ENCODE data around the gene AMBP.
A peak's percentile ranks its signal among the peaks of the same experiment; 100 is the strongest.
"Not testable (repeated sequence)": the region's sequence is repeated elsewhere in the genome, so short reads cannot be mapped to it uniquely, and the experiment has no call there.

AMBP gene

DNA sequence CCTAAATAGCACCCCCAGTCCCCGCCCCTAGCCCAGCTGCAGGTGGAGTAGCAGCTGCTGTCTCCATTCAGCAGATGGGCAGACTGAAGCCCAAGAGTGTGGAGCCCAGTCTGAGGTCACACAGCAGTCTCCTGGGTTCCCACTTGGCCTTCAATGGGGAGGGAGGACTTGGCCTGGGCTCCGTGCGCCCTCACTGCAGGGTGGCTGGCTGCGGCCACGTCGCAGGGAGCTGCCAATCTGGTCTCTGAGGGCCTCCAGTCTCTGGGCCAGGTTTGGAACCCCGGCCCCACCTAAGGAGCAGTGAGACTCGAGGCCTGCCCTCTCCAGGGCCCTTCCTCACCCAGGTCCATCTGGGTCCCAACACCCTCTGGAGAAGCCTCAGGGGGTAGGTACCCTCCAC lies 13.6 kb upstream of the AMBP start:
- DNase-seq: no peak

DNA sequence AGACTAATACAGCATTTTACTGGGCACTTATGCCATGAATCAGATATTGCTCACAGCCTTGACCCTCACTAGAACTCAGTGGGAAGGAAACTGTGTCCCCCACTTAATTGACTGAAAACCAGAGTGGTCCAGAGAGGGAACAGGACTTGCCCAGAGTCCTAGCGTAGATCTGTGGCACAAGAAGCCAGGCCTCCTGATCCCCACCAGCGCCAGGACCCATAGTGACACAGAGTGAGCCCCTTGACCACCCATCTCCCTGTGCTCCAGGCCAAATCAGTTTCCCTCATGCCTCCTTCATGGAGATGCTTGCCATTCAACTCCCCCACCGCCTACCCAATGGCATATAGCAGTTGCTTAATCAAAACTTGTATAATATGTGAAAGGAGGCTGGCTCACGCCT lies 12.7 kb upstream of the AMBP start:
- no peak for DNase-seq

DNA sequence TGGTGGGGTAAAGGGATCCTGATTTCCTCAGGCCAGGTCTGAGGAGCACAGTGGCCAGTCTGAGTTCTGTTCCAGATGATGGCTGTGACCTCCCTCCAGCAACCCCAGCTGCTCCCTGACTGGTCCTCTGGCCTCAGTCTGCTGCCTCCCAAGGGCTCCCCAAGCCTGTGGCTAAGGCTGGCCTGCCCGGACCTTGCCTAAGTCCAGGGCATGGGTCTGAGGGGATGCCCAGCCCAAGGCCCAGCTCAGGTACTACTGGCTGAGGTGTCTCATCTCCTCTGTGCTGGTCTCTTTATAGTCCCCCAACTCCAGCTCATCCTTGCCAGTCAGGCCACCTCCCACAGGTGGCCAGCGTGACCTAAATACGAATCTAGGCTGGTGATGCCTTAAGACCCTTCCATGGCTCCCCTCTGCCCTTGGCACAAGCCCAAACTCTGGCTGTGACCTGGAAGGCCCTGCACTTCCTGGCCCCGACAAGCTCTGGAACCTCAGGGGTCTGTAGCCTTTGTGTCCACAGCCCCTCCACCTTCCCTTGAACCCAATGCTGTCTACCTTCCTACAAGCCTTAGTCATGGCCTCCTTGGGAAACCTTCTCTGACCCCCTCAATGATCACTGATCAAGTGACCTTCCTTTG lies 11.2 kb upstream of the AMBP start:
- no peak for DNase-seq

DNA sequence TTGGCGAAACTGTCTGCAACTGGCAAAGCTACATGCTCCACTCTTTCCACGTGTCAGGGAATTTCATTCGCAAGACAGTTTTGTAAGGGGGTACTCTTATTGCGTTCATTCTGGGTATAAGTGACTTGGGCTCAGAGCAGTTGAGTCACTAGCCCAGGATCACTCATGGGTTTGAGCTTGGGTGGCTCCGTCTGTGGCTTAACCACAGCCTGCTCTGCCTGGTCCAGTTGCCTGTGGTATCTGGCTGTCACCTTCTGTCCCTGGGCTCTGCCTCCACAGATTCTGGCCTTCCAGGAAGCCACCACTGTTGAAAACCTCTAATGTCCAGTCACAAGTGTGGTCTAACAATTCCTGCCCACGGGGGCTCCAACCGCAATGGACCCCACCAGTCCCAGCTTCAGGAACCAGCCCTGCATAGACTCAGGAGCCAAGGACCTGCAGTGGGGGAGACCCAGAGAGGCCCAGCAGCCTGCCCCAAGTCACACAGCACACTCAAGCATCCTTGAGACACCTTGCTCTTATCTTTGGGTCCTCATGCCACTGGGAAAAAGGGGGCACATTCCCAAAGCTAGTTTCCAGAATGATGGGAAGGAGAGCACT lies 10.6 kb upstream of the AMBP start:
- no peak for DNase-seq

DNA sequence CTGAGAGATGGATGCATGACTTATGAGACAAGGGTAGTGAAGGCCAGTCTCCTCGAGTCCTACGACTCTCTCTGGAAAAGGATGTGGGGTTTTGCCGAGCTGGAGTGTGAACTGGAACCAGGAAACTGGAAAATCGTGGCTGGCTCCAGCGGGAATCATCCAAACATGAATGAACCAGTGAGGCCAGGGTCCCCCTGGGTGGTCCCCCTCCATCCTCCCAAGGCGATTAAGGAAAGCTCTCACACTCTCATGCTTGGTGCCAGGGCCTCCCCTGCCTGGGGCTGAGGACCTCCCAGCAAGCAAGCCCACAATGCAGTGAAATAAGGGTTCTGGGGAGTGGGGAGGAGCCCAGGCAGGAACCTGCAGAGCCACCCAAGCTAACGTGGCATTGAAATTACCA lies 9.6 kb upstream of the AMBP start:
- DNase-seq: no peak

DNA sequence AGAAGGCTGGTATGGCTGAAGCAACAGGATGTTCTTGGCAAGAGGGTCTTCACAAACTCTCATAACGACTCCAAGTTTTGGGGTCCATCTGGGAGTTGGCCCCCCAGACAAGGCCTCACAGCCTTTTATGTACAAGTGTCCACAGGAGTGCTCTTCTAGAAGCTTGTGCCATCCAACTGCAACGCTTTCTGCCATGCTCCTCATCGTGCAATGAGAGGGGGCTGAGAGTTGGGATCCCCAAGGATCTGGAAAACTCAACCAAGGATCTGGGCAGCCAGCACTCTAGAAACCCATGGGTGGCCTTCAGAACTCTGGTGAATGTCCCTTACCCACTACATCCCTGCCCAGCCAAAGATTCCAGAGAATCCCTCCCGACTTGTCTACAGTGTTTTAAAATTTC lies 8.5 kb upstream of the AMBP start:
- DNase-seq: no peak

DNA sequence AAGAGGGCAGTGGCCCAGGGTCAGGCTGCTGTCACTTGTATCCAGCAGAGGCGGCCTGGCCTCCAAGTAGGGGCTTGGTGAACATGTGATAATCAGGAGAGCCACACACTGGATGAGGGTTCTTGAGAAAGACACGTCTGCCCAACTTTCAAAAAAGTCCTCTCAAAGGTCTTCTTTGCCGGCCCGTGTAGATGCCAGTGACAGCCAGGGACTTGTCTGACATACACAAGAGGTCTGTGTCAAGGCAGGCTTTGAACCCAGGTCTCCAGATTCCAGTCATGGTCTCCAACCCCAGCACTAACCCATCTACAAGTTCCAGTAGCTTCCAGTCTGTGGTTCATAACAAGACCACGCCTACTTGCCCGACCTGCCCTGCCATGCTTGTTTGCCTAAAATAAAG lies 7.9 kb upstream of the AMBP start:
- DNase-seq: no peak

DNA sequence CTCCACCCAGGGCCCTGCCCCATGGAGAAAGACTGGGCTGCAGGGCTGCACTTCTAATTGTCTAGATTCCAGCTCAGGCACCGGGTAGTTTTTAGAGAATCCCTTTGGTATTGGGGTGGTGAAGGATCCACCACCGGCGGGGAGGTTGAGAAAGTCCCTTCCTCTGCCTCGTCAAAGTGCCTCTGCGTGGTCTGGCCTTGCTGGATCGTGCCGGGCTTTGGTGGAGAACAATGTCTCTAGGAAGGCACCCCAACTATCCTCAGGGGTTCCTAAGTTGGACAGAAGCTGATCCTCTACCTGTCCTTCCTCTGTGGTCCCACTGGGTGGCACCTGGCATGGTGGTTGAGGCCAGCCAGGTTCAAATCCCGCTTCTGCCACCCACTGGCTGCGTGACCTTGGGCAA lies 7.3 kb upstream of the AMBP start:
- no peak for DNase-seq

DNA sequence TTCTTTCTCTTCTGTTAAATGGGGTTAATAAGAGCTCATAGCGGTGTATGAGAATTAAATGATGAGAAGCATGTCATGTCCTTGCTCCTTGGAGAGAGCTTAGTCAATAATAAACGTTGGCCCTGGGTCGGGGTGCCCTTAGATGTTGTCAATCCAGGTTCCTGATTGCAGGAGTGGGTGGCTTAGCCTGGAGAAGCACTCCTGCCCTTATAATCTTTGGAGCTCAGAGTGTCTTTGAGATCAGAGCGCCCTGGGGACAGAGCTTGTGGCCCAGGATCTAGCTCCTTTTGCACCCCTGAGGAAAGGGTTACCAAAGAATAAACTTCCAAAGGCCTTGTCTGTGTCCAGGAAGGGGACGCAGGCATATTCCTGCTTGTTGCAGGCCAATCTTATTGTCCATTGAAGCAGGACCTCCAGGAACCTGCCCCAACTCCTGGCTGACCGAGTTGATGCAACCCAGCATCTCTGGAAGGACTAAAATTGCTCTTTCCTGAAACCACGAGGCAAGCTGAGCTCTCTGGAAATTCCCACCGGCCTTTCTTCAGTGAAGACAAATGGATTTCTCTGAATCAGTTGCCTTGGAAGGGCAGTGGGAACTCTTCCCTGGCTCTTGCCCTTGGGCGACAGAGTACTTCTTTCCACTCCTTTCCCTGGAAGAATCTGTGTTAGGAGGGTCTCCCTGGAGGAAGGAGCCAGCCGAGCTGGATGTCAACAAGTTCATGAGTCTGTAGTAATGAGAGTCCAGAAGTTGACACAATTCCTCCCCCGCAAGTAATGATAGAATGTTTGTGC lies 6.4 kb upstream of the AMBP start:
- DNase-seq: no peak

DNA sequence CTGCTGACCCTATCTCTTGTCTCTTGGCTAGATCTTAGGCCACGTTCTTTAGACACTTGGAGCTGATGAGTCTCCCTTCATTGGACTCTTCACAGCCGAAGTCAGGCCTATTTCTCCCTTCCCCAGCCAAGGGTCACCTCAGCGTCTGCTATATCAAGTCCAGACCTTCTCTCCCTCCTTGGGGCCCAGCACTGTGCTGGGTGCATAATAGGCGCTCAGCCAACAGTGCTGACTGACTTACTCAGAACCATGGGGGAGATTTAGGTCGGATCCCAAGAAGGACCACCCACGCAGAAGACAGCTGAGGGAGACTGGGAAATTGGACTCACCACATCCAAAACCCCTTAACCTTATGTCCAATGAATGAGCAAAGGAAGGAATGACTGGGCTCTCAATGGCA lies 5.6 kb upstream of the AMBP start:
- no peak for DNase-seq

DNA sequence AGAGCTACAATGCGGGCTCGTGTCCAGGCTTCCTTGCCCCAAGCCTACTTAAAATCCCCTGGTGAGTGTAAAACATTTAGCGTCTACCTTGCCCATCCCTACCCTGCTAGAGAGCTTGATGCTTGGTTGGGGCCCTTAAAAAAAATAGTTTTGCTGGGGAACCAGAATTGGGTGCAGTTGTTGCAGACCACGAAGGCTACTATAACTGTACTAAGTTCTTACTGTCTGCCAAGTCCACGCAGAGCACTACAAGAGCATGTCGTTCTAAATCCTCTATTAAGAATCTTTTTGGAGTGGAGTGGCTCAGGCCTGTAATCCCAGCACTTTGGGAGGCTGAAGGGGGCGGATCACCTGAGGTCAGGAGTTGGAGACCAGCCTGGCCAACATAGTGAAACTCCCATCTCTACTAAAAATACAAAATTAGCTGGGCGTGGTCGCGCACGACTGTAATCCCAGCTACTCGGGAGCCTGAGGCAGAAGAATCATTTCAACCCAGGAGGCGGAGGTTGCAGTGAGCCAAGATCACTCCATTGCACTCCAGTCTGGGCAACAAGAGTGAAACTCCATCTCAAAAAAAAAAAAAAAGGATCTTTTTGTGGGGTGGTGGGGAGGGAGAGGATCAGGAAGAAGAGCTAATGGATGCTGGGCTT lies 4.8 kb upstream of the AMBP start:
- DNase-seq: not testable (repeated sequence)

DNA sequence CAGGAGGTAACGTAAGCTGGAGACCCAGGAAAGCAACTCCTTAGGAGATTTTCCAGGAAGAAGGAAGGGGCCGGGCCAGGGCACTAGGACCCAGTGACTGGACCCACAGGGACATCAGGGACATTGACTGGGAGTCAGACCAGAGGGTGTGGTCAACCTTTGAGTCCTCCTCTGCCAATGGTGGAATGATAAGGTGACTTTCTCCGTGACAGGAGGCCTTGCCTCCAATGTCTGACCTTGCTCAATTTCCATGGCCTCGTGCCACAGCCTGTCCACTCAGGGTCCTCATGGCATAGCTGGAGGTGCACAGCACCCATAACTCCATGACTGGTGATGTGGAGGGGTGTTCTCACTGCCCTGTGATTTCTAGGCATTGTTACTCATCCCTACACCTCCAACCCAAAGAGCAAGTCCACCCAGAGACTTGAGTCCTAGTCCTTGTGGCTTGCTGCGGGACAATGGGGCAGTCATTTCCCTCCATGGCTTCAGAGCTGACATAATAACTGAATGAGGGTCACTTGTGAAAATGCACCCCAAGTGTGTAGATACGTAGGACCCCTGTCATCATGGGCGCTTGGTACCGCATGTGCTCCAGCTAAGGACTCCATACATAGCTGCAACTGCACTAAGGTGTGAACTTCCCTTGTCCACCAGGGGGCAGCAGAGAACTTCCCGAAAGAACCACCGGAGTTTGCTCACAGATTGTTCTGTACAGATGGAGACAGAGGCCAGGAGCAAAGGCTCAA lies 4.1 kb upstream of the AMBP start:
- peak; percentile 22 to 68 (median 61) for DNase-seq

DNA sequence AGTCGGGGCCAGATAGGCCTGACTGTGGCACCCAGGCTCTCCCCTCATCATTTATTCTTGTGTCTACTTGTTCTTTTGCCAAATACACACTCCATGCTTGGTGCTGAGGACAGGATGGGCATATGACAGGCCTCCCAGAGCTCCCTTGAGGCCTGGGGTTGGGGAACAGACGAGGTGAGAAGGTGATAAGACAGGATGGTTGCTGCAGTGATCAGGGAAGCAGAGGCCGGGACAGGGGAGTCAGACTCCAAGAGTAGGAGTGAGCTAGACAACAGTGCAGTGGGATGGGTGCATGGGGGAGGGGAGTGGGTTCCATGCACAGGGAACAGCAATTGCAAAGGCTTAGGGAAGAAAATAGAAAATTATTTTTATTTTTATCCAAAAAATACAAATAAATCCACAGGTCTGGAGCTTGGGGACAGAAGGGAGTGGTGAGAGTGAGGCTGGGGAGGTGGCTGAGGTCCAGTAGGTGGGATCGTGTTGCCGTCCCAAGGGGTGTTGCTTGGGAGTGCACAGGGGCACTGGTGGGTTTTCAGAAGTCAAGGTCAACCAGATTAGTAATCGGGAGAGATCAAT lies 3.4 kb upstream of the AMBP start:
- no peak for DNase-seq

DNA sequence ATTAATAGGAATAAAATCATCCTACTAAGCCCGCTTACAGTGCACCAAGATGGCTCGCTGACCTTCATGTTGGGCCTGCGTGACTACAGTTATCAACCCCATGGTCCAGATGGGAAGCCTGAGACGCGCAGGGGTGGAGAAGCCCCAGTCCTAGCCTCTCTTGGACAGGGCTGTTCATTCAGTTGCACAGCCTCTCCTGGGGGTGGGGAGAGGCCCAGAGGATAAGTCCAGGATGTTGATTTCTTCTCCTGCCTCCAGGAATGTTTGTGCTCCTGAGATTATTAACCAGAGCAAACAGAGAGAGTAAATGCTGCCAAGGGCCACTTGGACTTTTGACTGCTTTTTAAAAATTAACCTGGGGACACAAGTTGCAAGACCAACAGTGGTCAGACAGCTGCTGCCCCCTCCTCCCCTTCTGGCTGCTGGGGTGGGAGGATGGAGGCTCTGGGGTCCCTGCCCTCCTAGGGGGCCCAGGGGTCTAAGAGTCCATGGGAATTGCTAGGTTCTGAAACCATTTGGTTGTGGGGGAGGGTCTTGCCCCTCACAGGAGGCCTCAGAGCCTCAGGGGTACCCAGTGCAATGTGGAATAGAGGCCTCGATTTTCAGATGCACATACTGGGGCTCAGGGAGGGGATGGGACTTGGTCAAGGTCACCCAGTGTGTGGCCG lies 2.8 kb upstream of the AMBP start:
- DNase-seq: no peak

DNA sequence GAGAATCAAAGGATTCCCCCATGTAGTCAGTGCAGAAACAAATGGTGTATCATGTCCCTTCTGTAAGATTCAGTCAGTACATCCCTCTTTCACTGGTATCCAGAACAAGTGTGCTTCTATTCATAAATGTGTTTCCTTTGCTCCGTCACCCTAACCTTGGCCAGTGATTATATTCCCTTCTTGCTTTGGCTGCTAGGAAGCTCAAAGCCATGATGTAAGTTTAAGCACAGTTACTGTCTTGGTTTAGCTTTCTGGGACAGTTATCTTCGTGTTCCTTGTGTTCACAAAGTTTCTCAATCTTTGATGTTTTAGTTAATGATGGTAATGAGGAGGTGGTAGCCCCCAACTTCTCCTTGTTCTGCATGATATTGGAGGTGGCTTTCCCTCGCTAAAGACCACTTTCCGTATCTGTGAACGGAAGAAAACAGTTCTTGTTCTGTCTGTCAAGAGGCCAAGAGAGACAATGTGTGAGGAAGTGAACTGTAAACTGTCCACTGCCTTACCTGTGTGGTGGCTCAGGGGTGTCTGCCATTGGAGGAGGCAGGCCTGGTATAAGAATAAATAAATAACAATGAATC lies 2.2 kb upstream of the AMBP start:
- no peak for DNase-seq

DNA sequence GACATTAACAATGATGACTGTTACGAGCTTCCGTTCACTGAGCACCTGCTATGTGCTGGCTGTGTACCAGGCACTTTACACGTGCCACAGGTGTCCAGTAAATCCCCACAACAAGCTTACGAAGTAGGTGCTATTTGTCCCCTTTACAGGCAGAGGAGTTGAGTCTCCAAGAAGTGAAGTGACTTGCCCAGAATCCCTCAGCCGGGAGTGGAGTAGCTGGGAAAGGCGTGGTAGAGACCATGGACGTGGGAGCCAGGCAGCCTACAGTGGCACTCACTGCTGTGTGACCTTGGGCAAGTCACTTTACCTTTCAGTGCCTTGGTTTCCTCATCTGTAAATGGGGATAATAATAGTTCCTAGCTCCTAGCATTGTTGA lies 669 bp upstream of the AMBP start:
- DNase-seq: no peak

DNA sequence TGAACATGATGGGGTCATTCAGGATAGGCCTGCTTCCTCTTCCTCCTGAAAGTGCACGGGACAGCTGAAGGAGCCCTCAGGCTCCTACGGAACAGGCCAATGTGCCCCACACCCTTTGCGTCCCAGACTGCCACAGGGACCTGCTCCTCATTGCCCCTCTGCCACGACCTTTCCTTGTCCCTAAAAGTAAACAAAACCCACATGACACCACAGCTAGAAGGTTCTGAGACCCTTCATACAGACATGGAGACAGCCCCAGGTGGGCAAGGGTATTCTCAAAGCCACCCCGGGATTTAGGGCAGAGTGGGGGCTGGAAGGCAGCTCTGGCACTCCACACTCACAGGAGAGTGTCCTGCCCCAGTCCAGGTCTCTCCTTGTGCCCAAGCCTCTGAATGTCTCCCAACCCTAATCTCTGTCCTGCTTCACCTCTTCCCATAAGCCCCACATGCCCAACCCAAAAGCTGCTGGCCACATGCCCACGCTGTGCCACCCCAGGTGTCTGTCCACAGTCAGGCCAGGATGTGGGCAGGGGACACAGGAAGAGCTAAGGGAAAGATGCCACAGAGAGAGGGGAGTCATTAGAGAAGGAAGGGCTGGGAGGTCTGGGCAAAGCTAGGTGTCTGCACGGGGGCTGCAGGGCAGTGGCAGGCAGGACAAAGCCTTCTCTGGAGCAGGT lies 800 bp downstream of the AMBP start:
- DNase-seq: no peak

DNA sequence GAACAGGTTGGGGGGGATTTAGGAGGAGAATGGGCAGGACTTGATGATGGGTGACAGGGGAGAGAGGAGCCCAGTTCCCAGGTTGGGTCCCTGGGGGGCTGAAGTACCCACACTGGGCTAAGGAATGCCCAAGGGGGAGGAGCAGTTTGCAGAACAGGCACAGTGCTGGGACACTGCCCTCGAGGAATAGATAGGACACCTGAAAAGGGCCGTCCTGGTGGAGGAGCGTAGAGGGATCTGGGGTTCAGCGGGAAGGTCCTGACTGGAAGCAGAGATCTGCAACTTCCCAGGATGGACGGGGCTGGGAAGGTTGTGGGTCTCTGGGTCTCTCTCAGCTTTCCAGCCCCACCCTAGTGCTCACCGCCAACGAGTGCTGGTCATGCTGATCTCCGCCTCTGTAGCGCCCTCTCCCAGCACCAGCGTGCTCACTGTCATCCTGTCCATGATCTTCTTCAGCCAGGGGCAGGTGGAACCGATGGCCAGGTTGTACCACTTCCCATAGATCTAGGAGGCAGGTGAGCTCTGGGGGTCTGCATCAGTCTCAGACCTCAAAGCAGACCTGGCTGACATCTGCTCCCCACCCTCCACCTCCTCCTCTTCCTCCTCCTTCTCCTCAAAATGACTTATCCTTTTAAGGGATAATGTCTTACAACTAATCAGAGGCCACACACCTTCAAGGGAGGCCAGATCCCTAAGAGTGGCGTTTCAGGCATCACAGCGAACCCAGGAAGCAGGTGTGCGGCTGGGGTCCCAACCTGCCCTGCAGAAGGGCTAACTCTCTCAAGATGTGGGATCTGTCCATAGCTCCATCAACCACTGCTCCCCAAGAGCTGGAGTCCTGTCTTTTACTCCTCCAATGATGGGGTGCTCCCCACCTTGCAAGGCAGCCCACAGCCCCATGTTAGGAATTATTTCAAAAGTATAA lies 1.6 kb downstream of the AMBP start:
- DNase-seq: no peak

DNA sequence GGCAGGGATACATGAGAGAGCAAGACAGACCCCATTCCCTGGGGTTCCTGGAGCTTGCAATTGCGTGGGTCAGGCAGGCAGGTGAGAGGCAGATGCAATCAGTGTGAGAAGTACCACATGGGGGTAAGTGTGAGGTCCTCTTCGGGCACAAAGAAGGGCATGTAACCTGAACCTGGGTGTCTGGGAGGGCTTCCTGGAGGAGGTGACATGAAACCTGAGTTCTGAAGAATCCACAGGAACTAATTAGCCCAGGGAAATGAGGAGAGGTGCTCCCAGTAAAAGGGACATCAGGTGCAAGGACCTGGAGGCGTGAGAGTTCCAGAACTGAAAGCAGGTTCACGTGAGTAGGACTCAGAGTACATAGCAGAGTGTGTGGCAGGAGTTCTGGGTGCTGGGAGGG lies 2.5 kb downstream of the AMBP start:
- no peak for DNase-seq
